HUES6 (cell line): ENCODE data around the gene FAM131C.
A peak's percentile ranks its signal among the peaks of the same experiment; 100 is the strongest.
"Not testable (repeated sequence)": the region's sequence is repeated elsewhere in the genome, so short reads cannot be mapped to it uniquely, and the experiment has no call there.

Experiments used
- H3K27ac ChIP-seq: 2 replicates; pipeline ENCODE4 v1.7.0; 2013; ENCODE audit warnings: low read depth, mild to moderate bottlenecking, low read length, inconsistent platforms
- H3K27me3 ChIP-seq: 2 replicates; pipeline ENCODE4 v1.6.1; 2013; ENCODE audit warnings: low read length; ENCODE audit not compliant: control insufficient read depth, insufficient read depth
- H3K36me3 ChIP-seq: 2 replicates; pipeline ENCODE4 v1.6.1; 2013; ENCODE audit warnings: low read length; ENCODE audit not compliant: control insufficient read depth, insufficient read depth
- H3K4me1 ChIP-seq: 2 replicates; pipeline ENCODE4 v1.6.1; 2013; ENCODE audit warnings: low read length; ENCODE audit not compliant: control insufficient read depth, insufficient read depth
- H3K4me3 ChIP-seq: 2 replicates; pipeline ENCODE4 v1.5.1; 2013; ENCODE audit warnings: low read depth, low read length
- H3K9ac ChIP-seq: one replicate; pipeline ENCODE4 v1.6.1; 2013; ENCODE audit warnings: mild to moderate bottlenecking, low read length
- H3K9me3 ChIP-seq: 2 replicates; pipeline ENCODE4 v1.6.1; 2013; ENCODE audit warnings: low read depth, low read length; ENCODE audit not compliant: control insufficient read depth, insufficient read depth

Gene FAM131C

DNA sequence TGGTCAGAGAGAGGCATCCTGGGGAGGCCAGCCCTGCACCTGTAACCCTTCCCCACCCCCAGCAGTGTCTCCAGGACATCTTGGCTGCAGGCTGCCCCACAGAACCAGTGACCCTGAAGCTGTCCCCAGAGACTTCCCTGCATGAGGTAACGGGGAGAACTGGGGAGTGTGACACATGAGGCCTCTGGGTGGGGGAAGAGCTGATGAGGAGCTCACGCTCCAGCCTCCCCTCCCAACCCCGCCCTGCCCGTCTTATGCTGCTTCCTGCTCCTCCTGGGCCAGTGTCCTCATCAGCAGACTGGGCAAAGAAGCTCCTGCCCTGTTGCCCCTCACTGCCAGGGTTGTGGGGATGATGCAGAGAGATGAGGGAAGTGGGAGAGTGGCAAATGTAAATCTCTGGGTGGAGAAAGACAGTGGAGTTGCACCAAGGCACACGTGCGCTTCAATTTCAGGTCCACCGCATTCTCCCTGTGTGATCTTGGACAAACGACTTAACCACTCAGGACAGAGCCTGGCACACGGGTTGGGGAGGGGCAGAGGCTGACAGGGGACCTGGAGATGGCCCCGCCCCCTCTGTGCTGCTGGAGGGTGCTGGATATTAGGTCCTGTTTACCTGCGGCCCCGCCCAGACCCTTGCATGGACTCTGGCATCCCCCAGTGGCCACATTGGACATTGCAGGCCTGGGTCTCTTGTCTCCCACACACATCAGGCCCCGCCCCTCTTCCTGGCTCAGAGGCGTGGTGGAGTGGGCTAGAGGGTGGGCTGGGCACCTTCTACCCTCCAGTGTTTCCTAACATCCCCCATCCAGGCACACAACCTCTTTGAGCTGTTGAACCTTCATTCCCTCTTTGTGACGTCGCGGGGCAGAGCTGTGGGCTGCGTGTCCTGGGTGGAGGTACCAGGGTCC lies 17.6 kb downstream of the FAM131C start:
- Histone ChIP-seq H3K4me3 (0 out of 2 replicates have a peak overlapping the region, but pooled peaks have one; percentile 15), H3K4me1 (peaks cover 5% of the 10 kb centered on the region), H3K9me3 (no peaks in the 10 kb centered on the region), H3K27ac (no peak overlapping the region), H3K36me3 (no peaks in the 10 kb centered on the region), H3K27me3 (no peaks in the 10 kb centered on the region), H3K9ac (no peak overlapping the region)

DNA sequence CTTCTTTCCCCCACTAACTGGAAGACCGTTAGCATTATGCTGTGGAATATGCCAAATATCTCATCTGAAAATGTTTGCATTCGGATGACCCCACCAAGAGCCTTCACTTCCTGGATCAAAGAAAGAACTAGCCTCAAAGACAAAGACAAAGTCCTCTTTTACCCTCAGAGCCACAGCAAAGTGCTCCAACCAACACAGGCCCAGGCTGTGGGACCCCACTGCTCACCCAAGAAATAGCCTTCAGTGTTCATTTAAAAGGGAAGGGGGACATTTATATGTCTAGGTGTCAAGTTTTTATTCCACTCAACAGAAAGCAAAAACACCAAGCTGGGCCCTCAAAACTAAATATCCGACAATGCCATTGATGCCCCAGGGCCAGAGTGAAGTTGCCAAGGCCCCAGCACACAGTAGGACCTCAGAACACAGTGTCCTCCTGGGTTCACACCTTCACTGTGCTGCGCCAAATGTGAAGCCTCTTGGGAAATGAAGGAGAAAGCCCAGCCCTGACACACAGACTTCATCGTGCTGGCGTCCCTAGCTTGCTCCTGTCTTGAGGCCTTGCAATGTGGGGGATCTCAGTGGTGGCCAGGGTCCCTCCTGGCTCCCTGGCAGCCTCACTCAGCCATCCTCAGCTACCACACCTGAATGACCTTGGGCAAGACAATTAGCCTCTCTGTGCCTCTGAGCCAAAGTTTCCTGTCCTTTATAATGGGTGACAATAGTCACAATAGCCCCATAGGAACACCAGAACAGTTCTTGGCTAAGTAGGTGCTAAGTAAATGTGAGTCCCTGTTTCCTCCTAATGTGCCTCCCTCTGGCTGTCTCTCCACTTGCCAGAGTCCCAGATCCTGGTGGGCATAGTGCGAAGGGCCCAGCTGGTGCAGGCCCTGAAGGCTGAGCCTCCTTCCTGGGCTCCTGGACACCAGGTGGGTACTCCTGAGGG lies 18.6 kb downstream of the FAM131C start:
- Histone ChIP-seq H3K9me3 (no peaks in the 10 kb centered on the region), H3K4me3 (no peak overlapping the region), H3K4me1 (peaks cover 12% of the 10 kb centered on the region), H3K27ac (no peak overlapping the region), H3K36me3 (no peaks in the 10 kb centered on the region), H3K27me3 (no peaks in the 10 kb centered on the region), H3K9ac (no peak overlapping the region)

DNA sequence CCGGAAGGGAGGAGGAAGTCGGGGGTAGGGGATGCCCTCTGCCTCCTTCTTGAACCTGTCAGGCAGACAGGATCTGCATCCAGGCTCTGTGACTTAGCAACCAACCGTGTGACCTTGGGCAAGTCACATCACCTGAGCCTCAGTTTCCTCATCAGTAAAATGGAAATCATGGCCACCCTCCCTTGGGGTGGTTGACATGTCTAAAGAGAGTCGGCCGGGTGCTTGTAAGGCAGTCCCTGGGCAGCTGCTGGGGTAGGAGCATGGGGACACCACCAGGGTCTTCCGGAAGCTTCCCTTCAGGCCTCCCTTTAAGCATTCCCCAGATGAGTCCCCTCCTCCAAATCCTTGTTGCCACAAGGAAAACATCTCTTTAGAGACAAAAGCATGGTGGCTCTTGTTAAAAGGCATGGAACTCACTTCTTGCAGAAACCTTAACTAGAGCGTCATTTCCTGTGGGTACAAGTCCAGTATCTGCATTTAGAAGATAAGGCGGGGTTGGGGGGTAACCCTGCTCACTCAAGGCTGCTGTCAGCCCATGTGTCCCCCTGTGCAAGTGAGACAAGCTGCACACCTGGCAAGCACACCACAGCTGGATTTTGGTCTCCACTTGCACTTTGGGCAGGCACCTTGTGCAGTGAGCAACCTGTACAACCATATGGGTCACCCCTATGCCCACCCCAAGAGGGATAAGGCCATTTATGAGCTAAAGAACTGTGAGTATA lies 19.5 kb downstream of the FAM131C start:
- H3K4me3 ChIP-seq: no peak overlapping the region
- no peak overlapping the region for H3K9ac ChIP-seq
- no peaks in the 10 kb centered on the region for H3K27me3 ChIP-seq
- H3K27ac ChIP-seq: no peak overlapping the region
- H3K9me3 ChIP-seq: no peaks in the 10 kb centered on the region
- H3K36me3 ChIP-seq: no peaks in the 10 kb centered on the region
- peaks cover 17% of the 10 kb centered on the region for H3K4me1 ChIP-seq

DNA sequence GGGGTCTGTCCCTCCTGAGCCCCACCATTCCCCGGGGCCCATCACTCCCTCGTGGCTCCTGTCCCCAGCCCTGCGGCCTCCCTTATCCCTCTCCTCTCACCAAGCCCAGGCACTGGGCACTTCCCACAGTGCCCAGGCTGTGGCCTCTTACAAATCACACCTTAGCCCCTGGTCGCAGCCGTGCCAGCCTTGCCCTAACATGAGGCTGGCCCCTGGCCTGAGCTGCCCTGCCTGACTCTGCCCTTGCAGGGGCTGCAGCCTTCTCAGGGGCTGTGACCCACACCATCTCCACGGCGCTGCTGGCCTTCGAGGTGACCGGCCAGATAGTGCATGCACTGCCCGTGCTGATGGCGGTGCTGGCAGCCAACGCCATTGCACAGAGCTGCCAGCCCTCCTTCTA lies 21.5 kb downstream of the FAM131C start:
- H3K4me3 ChIP-seq, H3K9ac ChIP-seq, H3K27me3 ChIP-seq, H3K9me3 ChIP-seq, H3K36me3 ChIP-seq, H3K27ac ChIP-seq: not testable (repeated sequence)
- peaks cover 25% of the 10 kb centered on the region for H3K4me1 ChIP-seq

DNA sequence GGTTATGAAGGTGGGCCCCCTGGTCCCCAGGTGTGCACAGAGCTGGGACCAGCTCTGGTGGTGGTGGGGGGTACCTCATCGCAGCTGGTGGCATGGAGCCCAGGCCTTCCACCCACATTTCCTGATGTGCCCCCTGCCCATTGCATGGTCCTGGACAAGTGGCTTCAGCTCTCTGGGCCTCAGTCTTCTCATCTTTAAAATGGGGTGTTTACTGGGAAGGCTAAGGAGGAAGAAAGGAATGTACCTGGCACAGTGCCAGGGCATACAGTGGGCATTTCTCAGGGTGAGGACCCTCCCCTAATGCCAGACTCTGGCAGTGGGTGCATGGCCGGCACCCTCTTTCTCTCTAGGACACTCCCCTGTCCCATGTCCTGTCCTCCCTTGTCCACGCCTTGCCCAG lies 22.4 kb downstream of the FAM131C start:
- no peaks in the 10 kb centered on the region for H3K9me3 ChIP-seq
- no peak overlapping the region for H3K9ac ChIP-seq
- no peak overlapping the region for H3K4me3 ChIP-seq
- no peak overlapping the region for H3K27ac ChIP-seq
- H3K4me1 ChIP-seq: peaks cover 28% of the 10 kb centered on the region
- H3K36me3 ChIP-seq: no peaks in the 10 kb centered on the region
- no peaks in the 10 kb centered on the region for H3K27me3 ChIP-seq

DNA sequence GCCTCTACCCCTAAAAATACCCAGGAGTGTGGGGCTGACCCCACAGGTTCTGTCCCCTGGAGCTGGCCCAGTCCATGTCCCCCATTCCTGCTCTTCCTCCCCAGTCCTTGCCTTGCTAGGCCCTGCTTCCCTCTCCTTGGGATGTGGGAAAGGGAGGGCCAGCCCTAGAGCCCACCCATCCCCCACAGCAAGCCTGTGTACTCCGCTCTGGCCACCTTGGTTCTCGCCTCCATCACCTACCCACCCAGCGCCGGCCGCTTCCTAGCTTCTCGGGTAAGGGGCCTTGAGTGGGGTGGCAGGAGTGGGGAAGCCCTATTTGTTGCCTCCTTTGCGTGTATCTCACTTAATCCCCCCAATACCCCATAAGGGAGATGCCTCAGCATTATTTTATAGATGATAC lies 23.1 kb downstream of the FAM131C start:
- Histone ChIP-seq H3K27ac (no peak overlapping the region), H3K27me3 (no peaks in the 10 kb centered on the region; the same call in 1 of the 2 replicates), H3K4me1 (peaks cover 23% of the 10 kb centered on the region), H3K9me3 (no peaks in the 10 kb centered on the region), H3K4me3 (no peak overlapping the region), H3K36me3 (no peaks in the 10 kb centered on the region), H3K9ac (no peak overlapping the region)

DNA sequence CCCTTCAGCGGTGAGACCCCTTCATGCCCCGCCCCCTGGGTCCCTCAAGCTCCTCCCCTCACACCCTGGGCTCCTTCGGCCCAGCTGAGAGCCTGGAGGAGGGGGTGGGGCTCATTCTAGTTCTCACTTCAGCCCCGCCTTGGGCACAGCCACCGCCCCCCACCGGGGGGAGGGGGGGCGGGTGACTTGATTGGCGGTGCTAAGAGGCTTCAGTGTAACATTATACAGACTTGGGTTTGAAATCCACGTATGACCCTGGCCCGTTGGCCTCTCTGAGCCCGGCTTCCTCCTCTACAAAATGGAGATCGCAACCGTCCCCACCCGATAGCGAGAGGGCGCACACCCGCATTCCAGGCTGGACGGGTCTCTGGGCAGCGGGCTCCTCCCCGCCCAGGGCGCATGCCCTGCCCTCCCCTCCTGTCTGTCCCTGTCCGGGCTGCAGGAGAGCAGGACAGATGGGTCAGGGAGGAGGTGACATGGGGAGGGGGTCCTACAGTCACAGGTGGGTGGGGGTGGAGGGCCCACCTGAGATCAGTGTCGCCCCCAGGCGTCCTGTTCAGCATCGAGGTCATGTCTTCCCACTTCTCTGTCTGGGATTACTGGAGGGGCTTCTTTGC lies 24.8 kb downstream of the FAM131C start:
- Histone ChIP-seq H3K9me3 (no peaks in the 10 kb centered on the region), H3K27me3 (no peaks in the 10 kb centered on the region; the same call in 1 of the 2 replicates), H3K36me3 (no peaks in the 10 kb centered on the region), H3K4me1 (peaks cover 23% of the 10 kb centered on the region), H3K9ac (peak overlapping the region; percentile 29), H3K4me3 (peak overlapping the region; percentile 76), H3K27ac (peak overlapping the region; percentile 17; the same call in 1 of the 2 replicates)

DNA sequence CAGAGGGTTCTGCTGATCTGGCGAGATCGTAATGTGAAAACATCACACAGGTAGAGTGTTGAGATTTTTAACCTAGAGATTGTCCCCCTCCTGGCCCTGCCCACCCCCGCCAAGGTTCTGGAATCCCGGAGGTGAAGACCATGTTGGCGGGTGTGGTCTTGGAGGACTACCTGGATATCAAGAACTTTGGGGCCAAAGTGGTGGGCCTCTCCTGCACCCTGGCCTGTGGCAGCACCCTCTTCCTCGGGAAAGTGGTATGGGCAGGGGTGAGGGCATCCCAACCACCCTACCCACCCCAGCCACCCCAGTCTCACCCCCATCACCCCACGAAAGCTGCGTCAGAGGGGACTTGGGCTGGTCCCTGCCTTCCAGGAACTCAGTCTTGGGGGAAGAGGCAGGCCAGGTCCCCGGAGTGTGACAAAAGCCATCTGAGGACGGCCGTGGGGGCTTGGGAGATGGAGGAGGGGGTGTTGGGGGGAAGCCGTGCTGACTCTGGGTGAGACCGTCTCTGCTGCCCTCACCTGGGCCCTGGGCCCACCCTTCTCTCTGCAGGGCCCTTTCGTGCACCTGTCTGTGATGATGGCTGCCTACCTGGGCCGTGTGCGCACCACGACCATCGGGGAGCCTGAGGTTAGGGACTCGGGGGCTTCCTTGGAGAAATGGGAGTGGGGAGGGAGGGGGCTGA lies 25.5 kb downstream of the FAM131C start:
- no peak overlapping the region for H3K27ac ChIP-seq
- H3K9ac ChIP-seq: no peak overlapping the region
- no peaks in the 10 kb centered on the region for H3K9me3 ChIP-seq
- H3K36me3 ChIP-seq: no peaks in the 10 kb centered on the region
- H3K4me1 ChIP-seq: peaks cover 23% of the 10 kb centered on the region
- no peaks in the 10 kb centered on the region; the same call in 1 of the 2 replicates for H3K27me3 ChIP-seq
- peak overlapping the region; percentile 76 for H3K4me3 ChIP-seq

DNA sequence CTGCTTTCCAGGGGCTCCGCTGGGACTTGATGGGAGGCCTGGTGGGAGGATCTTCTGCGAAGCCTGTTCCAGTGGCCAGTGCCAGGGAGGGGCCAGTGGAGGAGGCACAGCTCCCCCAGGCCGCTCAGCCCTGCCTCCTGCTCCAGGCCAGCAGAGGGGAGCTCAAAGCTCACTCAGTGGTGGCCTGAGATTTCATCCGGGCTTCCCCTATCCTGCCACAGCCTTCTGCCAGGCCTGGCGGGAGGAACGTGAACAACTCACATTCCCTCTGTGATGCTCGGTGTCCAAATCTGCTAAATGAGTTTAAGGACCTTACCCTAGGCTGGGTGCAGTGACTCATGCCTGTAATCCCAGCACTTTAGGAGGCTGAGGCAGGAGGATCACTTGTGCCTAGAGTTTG lies 26.6 kb downstream of the FAM131C start:
- no peaks in the 10 kb centered on the region for H3K36me3 ChIP-seq
- peaks cover 23% of the 10 kb centered on the region for H3K4me1 ChIP-seq
- H3K9me3 ChIP-seq: no peaks in the 10 kb centered on the region
- H3K4me3 ChIP-seq: no peak overlapping the region
- H3K9ac ChIP-seq: no peak overlapping the region
- H3K27ac ChIP-seq: no peak overlapping the region
- no peaks in the 10 kb centered on the region; the same call in 1 of the 2 replicates for H3K27me3 ChIP-seq

DNA sequence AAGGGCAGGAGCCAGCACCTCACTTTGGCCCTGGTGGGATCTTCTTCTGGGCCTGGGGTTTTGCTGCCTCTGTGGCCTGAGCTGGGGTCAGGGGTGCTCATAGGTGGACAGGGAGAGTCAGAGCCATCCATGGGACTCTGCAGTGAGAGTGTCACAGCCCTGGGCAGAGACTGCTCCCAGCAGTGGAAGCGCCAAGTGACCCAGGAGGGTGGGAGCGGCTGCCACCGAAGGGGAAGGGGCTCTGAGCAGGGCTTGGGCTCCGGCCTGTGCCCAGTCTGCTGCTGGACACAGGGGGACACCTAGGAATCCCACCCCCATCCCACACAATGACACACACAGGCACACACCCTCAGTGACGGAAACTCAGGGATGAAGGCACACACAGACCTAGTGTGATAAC lies 29.5 kb downstream of the FAM131C start:
- Histone ChIP-seq H3K4me3 (no peak overlapping the region), H3K27ac (no peak overlapping the region), H3K9me3 (no peaks in the 10 kb centered on the region), H3K27me3 (no peaks in the 10 kb centered on the region; the same call in 1 of the 2 replicates), H3K36me3 (no peaks in the 10 kb centered on the region), H3K9ac (no peak overlapping the region), H3K4me1 (peaks cover 11% of the 10 kb centered on the region)
